HFFc6 (cell line): ENCODE data around the gene CRACR2A. TPM values are rescaled to one million over a fixed set of nuclear protein-coding genes. Genes with fewer than 3 reads are reported as not detected.

Experiments used
- DNase-seq: peaks from one replicate; pipeline ENCODE4 v3.0.0-alpha.2; 2018
- H3K27ac Mint-ChIP-seq: 2 replicates; pipeline ENCODE4 v1.8.0; 2020; ENCODE audit warnings: mild to moderate bottlenecking, mixed read lengths
- H3K27me3 Mint-ChIP-seq: 2 replicates; pipeline ENCODE4 v1.8.0; 2021; ENCODE audit warnings: mild to moderate bottlenecking, moderate library complexity, mixed read lengths; ENCODE audit not compliant: insufficient read depth
- H3K36me3 Mint-ChIP-seq: 2 replicates; pipeline ENCODE4 v1.8.0; 2021; ENCODE audit warnings: low read depth, mixed read lengths
- H3K4me1 Mint-ChIP-seq: 2 replicates; pipeline ENCODE4 v1.8.0; 2020; ENCODE audit warnings: low read depth, mixed read lengths
- H3K4me3 Mint-ChIP-seq: 2 replicates; pipeline ENCODE4 v1.8.0; 2020; ENCODE audit warnings: mild to moderate bottlenecking, moderate library complexity, mixed read lengths
- H3K9me3 Mint-ChIP-seq: 2 replicates; pipeline ENCODE4 v1.8.0; 2020; ENCODE audit warnings: mild to moderate bottlenecking, mixed read lengths
- CTCF ChIP-seq: fragments of 200-600 bp; sonication (generic); IDR thresholded peaks from 2 replicates; pipeline ENCODE4 v1.5.0; 2021; ENCODE audit warnings: antibody characterized with exemption, mild to moderate bottlenecking
- total RNA-seq, 6 experiments: library from RNA; stranded (reverse); fragmentation: NEBNext Ultra II Directional; extraction: Animal tissue kit (Norgen Biotek cat#: 25700); gene quantifications; 2 replicates in 1 of 6; 3 replicates in 5 of 6; pipeline ENCODE4 v1.2.3, GENCODE V29; 2021

Gene CRACR2A
- total RNA-seq, 6 experiments from 2014 or later = 0.13 to 0.37 (median 0.18) TPM

GRCh38 chr12:3656946-3657622, 95.8 kb downstream of the CRACR2A start:
- H3K27me3 Mint-ChIP-seq = peaks cover 27% of the 10 kb centered on the region
- H3K4me1 Mint-ChIP-seq = no peaks in the 10 kb centered on the region
- no peak for TF ChIP-seq CTCF
- no peaks in the 10 kb centered on the region for H3K9me3 Mint-ChIP-seq
- DNase-seq = no peak
- no peak overlapping the region for H3K4me3 Mint-ChIP-seq
- no peaks in the 10 kb centered on the region for H3K36me3 Mint-ChIP-seq
- no peak overlapping the region for H3K27ac Mint-ChIP-seq

- peaks cover 34% of the 10 kb centered on the region for H3K27me3 Mint-ChIP-seq
- H3K4me1 Mint-ChIP-seq = no peaks in the 10 kb centered on the region
- no peaks in the 10 kb centered on the region for H3K36me3 Mint-ChIP-seq
- no peak overlapping the region for H3K27ac Mint-ChIP-seq
- no peak for DNase-seq
- peak; percentile 66 for TF ChIP-seq CTCF
- no peaks in the 10 kb centered on the region for H3K9me3 Mint-ChIP-seq
- H3K4me3 Mint-ChIP-seq = no peak overlapping the region
These were observed 97.5 kb downstream of the CRACR2A start for GRCh38 chr12:3655328-3655900.

GRCh38 chr12:3651585-3652424, 101.1 kb downstream of the CRACR2A start:
- no peak for DNase-seq
- Mint-ChIP-seq H3K4me3 (no peak overlapping the region), H3K9me3 (no peaks in the 10 kb centered on the region), H3K4me1 (no peaks in the 10 kb centered on the region), H3K27ac (no peak overlapping the region), H3K36me3 (no peaks in the 10 kb centered on the region), H3K27me3 (peaks cover 42% of the 10 kb centered on the region)
- no peak for TF ChIP-seq CTCF

GRCh38 chr12:3647504-3647903, 105.4 kb downstream of the CRACR2A start:
- Mint-ChIP-seq H3K27ac (no peak overlapping the region), H3K9me3 (no peaks in the 10 kb centered on the region), H3K36me3 (no peaks in the 10 kb centered on the region), H3K27me3 (peaks cover 35% of the 10 kb centered on the region), H3K4me1 (peaks cover 3% of the 10 kb centered on the region; the same call in 1 of the 2 replicates), H3K4me3 (no peak overlapping the region)
- DNase-seq = no peak
- no peak for TF ChIP-seq CTCF

- H3K27ac Mint-ChIP-seq = no peak overlapping the region
- DNase-seq = no peak
- peaks cover 33% of the 10 kb centered on the region for H3K27me3 Mint-ChIP-seq
- H3K4me3 Mint-ChIP-seq = no peak overlapping the region
- no peak for TF ChIP-seq CTCF
- no peaks in the 10 kb centered on the region for H3K36me3 Mint-ChIP-seq
- peaks cover 11% of the 10 kb centered on the region for H3K4me1 Mint-ChIP-seq
- H3K9me3 Mint-ChIP-seq = no peaks in the 10 kb centered on the region
These were observed 106.2 kb downstream of the CRACR2A start for GRCh38 chr12:3646561-3647241.
